MM.1S (cell line): ENCODE measurements around the gene CDKL5.

ENCODE experiments used
- EZH2 ChIP-seq: fragments of 300-600 bp; sonication (generic); optimal IDR thresholded peaks from 2 replicates; pipeline ENCODE3; 2017; ENCODE audit warnings: low read depth, mild to moderate bottlenecking, antibody characterized with exemption, low read length, mixed read lengths
- EZH2phosphoT487 ChIP-seq: fragments of 300-600 bp; sonication (generic); IDR thresholded peaks from 2 replicates; pipeline ENCODE4 v1.6.1; 2018; ENCODE audit warnings: antibody characterized with exemption, low read length
- TF ChIP-seq, protein P1 (sequence below): fragments of 300-600 bp; sonication (generic); IDR thresholded peaks from 2 replicates; pipeline ENCODE4 v1.5.1; 2016; ENCODE audit warnings: antibody characterized with exemption, low read length, mixed read lengths

DNA sequence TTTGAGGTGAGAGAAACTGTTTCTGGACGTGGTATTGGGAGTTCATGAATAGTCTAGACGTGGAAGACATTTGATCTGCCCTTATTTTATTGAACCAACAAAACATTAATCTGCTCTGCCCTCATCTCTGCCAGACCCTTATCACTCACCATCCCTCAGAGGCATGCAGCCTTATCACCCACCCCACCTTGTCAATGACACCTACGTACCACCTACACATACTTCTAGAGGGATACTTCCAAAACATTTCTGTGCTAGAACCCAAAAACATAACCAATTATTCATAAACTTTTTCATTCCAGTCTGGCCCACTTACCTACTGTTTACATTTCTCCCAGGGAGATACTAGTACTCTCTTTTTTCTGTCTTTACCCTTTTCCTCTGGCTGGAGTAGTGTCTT, 141.3 kb downstream of the CDKL5 start:
- TF ChIP-seq, protein P1, sequence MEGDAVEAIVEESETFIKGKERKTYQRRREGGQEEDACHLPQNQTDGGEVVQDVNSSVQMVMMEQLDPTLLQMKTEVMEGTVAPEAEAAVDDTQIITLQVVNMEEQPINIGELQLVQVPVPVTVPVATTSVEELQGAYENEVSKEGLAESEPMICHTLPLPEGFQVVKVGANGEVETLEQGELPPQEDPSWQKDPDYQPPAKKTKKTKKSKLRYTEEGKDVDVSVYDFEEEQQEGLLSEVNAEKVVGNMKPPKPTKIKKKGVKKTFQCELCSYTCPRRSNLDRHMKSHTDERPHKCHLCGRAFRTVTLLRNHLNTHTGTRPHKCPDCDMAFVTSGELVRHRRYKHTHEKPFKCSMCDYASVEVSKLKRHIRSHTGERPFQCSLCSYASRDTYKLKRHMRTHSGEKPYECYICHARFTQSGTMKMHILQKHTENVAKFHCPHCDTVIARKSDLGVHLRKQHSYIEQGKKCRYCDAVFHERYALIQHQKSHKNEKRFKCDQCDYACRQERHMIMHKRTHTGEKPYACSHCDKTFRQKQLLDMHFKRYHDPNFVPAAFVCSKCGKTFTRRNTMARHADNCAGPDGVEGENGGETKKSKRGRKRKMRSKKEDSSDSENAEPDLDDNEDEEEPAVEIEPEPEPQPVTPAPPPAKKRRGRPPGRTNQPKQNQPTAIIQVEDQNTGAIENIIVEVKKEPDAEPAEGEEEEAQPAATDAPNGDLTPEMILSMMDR = no peak
- no peak for TF ChIP-seq EZH2
- no peak for TF ChIP-seq EZH2phosphoT487
